Activated B cell treated with CpG ODN at 0.5 μM for 24 hours (primary cell): ENCODE results near the gene COL16A1. TPM values are rescaled to one million over a fixed set of nuclear protein-coding genes. Genes with fewer than 3 reads are reported as not detected.

Source experiments
- ATAC-seq: fragments of 200-7000 bp; cut with Tn5 transposase; one replicate; pipeline ENCODE4 v1.10.0; 2021; ENCODE audit warnings: low read depth, mild to moderate bottlenecking, moderate library complexity
- CTCF ChIA-PET: fragments of 350-600 bp; sonication (Branson Sonifier 250); formaldehyde crosslinking; loops from one replicate; lab custom pipeline; 2021; ENCODE audit warnings: antibody characterized with exemption; lab: Charles Lee
- POLR2A ChIA-PET: fragments of 350-600 bp; sonication (Branson Sonifier 250); formaldehyde crosslinking; loops from one replicate; lab custom pipeline; 2021; ENCODE audit warnings: antibody characterized with exemption; lab: Charles Lee
- DNase-seq: peaks from one replicate; pipeline ENCODE4 v3.0.0; 2022
- H3K27ac Mint-ChIP-seq: one replicate; pipeline ENCODE4 v1.8.0; 2020; ENCODE audit warnings: mixed read lengths
- H3K27me3 Mint-ChIP-seq: one replicate; pipeline ENCODE4 v1.8.0; 2021; ENCODE audit warnings: mixed read lengths
- H3K36me3 Mint-ChIP-seq: one replicate; pipeline ENCODE4 v1.8.0; 2021; ENCODE audit warnings: low read depth, mixed read lengths
- H3K4me1 Mint-ChIP-seq: one replicate; pipeline ENCODE4 v1.8.0; 2021; ENCODE audit warnings: mixed read lengths
- H3K4me3 Mint-ChIP-seq: one replicate; pipeline ENCODE4 v1.8.0; 2020; ENCODE audit warnings: mild to moderate bottlenecking, mixed read lengths
- H3K9me3 Mint-ChIP-seq: one replicate; pipeline ENCODE4 v1.8.0; 2020; ENCODE audit warnings: mixed read lengths
- intact Hi-C: fragments of 100-400 bp; cut with micrococcal nuclease; formaldehyde crosslinking; loops from one replicate; pipeline ENCODE4 v1.15.1; 2024
- total RNA-seq: library from RNA; stranded (reverse); gene quantifications from 2 replicates; pipeline ENCODE4 v1.2.3, GENCODE V29; 2022
- TF ChIP-seq, protein P1 (sequence below): fragments of 200-600 bp; IDR thresholded peaks from one replicate; pipeline ENCODE4 v1.8.0; 2022; ENCODE audit warnings: antibody characterized with exemption, mild to moderate bottlenecking

Gene COL16A1
- total RNA-seq, 1 donor from 2014 or later = 0.31 TPM

DNA sequence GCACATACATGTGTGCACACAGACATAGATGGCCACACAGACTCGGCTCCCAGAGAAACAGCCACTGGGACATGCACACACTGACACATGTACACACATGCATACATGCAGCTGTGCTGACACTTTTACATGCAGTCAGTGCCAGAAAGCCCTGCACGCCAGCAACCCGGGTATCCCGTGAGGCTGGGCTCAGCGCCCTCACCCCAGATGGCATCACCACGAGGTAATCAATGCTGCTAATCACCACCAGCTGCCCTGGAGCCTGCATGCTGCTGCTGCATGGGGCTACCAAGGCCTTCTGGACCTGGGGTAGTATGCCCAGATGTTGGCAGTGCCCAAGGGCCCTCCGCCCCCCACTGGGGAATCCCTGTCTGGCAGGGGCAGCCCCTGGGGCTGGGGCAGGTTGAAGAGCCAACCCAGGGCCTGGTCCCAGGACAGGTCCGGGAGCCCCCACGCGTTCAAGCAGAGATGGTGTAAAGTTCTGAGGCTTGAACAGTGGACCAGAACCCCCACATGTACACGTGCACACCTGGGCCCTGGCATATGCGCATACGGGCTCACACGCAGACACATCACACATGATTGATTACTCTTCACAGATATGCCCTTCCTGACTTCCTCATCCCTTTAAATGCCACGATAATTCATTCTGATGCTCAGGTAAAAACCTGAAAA is 2.7 kb upstream of the COL16A1 start:
- peaks cover 41% of the 10 kb centered on the region for H3K27me3 Mint-ChIP-seq
- TF ChIP-seq, protein P1, sequence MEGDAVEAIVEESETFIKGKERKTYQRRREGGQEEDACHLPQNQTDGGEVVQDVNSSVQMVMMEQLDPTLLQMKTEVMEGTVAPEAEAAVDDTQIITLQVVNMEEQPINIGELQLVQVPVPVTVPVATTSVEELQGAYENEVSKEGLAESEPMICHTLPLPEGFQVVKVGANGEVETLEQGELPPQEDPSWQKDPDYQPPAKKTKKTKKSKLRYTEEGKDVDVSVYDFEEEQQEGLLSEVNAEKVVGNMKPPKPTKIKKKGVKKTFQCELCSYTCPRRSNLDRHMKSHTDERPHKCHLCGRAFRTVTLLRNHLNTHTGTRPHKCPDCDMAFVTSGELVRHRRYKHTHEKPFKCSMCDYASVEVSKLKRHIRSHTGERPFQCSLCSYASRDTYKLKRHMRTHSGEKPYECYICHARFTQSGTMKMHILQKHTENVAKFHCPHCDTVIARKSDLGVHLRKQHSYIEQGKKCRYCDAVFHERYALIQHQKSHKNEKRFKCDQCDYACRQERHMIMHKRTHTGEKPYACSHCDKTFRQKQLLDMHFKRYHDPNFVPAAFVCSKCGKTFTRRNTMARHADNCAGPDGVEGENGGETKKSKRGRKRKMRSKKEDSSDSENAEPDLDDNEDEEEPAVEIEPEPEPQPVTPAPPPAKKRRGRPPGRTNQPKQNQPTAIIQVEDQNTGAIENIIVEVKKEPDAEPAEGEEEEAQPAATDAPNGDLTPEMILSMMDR = no peak
- CTCF ChIA-PET = no interaction called here
- ATAC-seq (peak; percentile 33), DNase-seq (no peak)
- peaks cover 39% of the 10 kb centered on the region for H3K4me1 Mint-ChIP-seq
- H3K4me3 Mint-ChIP-seq = no peak overlapping the region
- no peaks in the 10 kb centered on the region for H3K9me3 Mint-ChIP-seq
- intact Hi-C loops = no loop called here
- POLR2A ChIA-PET = no interaction called here
- H3K27ac Mint-ChIP-seq = no peak overlapping the region
- no peaks in the 10 kb centered on the region for H3K36me3 Mint-ChIP-seq

DNA sequence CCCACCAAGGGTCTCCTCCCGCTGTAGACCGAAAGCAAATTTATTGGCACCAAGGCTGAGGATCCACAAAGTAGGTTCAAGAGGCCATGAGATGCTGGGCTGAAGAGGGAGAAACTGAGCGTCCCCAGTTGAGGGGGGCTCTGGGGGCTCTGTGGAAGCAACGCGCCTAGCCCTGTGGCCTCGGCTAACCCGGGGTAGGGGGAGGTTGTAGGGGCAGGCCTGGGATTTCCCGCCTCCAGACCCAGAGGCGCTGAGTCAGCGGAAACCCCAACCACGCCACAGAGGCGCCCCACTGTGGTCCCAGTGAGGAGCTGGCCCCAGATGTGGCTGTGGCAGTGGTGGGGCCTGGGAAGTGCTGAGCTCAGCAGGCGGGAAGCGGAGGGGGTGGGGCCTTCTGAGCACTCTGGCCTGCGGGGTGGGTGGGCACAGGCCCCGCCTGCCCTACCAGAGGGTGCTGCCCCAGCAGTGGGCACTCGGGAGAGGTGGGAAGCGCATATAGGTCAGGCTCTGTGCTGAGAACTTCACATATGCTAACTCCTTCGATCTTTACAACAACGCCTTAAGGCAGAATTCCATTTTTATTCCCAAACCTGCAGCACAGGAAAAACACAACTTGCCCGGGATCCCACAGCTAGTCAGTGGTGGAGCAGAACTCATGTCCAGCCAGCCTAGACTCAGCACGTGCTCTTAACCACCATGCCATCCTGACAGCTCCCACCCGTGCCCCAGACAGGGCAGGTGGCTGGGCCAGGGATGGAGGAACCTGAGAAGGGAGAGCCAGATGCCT is 1.5 kb upstream of the COL16A1 start:
- intact Hi-C loops = loop anchor here (2.0 kb wide), 1 partner anchor 40 kb away; no protein-coding TSS in a partner anchor
- peak; percentile 76 for ATAC-seq
- peak; percentile 27 for DNase-seq
- peaks cover 39% of the 10 kb centered on the region for H3K4me1 Mint-ChIP-seq
- TF ChIP-seq, protein P1 = no peak
- H3K36me3 Mint-ChIP-seq = no peaks in the 10 kb centered on the region
- ChIA-PET CTCF (interaction anchor here (1.0 to 1.9 kb wide), 4 partner anchors 10 to 84 kb away, joined by 3 to 6 read pairs (median 4); no protein-coding TSS in a partner anchor), POLR2A (interaction anchor here (0.8 to 1.4 kb wide), 4 partner anchors 10 to 84 kb away, joined by 3 to 5 read pairs (median 3); partner anchors contain the start of gene PEF1)
- peaks cover 44% of the 10 kb centered on the region for H3K27me3 Mint-ChIP-seq
- H3K9me3 Mint-ChIP-seq = no peaks in the 10 kb centered on the region
- no peak overlapping the region for H3K27ac Mint-ChIP-seq
- H3K4me3 Mint-ChIP-seq = peak overlapping the region; percentile 49

DNA sequence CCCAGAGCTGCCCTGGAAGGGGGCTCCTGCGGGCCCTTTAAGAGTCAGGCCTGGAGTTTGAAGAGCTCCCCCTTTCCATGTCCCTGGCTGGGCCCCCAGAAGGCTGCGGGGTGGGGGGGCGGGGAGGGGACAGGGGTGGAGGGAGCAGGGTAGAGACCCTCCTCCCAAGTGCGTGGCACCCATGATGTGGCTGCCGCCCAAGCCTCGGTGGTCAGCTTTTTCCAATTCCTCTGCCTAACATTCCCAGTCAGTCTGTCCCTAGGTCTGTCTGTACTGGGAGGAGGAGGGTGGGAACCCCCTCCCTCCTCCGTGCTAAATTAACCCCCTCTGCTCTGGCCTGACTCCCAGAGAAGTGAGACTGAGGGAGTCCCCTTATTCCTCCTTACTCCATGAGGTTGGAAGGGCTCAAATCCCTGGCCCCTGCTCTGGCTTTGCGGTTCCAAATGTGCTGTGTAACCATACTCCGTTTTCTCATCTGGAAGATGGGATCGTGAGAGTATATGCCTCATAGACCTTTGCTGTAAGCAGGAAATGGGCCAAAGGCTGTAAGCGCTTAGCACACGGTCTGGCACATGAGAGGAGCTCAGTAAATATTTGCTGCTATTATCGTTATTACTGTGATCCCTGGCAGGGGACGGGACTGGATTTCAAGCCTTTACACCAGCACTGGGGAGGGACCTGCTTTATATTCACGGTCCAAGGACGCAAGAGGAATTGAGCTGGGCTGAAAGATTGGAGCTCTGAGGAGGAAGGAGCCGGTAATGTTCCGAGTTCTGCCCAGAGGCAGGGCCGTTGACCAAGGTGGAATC is 658 bp upstream of the COL16A1 start:
- Mint-ChIP-seq H3K27ac (no peak overlapping the region), H3K4me3 (peak overlapping the region; percentile 49)
- DNase-seq = no peak

DNA sequence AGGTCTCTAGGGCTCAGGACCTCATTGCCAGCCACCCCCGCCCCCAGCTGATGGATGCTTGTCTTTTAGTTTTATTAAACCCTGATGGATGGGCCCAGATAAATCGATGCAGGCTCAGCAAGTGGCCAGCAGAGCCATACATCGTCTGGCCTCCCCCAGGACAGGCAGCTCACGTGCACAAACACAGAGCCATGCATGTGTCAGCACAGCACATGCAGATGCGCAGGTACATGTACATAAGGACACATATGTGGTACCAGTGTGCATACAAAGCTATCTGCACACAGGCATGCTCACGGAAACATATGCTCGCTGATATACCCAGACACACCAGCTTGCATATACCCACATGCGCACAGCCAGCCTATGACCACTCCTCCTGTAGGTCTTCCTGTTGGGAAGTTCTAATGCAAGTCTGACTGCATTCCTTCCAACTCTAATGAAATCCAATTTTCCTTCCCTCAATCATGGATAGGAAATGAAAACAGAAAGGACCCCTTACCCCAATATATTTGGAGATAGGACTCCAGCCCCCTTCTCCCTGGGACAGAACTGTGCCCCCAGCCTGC is 897 bp downstream of the COL16A1 start:
- Mint-ChIP-seq H3K27me3 (peaks cover 33% of the 10 kb centered on the region), H3K4me1 (peaks cover 44% of the 10 kb centered on the region), H3K27ac (no peak overlapping the region), H3K36me3 (no peaks in the 10 kb centered on the region), H3K9me3 (no peaks in the 10 kb centered on the region), H3K4me3 (no peak overlapping the region)
- intact Hi-C loops = no loop called here
- ATAC-seq (no peak), DNase-seq (no peak)
- TF ChIP-seq, protein P1 = no peak
- ChIA-PET CTCF (interaction anchor here (1.0 kb wide), 1 partner anchor 84 kb away, joined by 3 read pairs; no protein-coding TSS in a partner anchor), POLR2A (interaction anchor here (0.6 to 0.7 kb wide), 2 partner anchors 58 to 420 kb away, joined by 3 read pairs; partner anchors contain the start of gene PEF1)

More for the DNA sequence above, 658 bp upstream of the COL16A1 start:
- no peaks in the 10 kb centered on the region for H3K9me3 Mint-ChIP-seq
- TF ChIP-seq, protein P1 = no peak
- intact Hi-C loops = loop anchor here (2.0 kb wide), 1 partner anchor 40 kb away; no protein-coding TSS in a partner anchor
- peaks cover 43% of the 10 kb centered on the region for H3K4me1 Mint-ChIP-seq
- peaks cover 42% of the 10 kb centered on the region for H3K27me3 Mint-ChIP-seq
- ChIA-PET POLR2A (interaction anchor here (0.6 to 1.4 kb wide), 5 partner anchors 11 to 257 kb away, joined by 3 to 15 read pairs (median 3); partner anchors contain the start of gene PEF1), CTCF (interaction anchor here (1.0 to 1.9 kb wide), 5 partner anchors 11 to 85 kb away, joined by 3 to 6 read pairs (median 4); no protein-coding TSS in a partner anchor)
- H3K36me3 Mint-ChIP-seq = no peaks in the 10 kb centered on the region
- no peak for ATAC-seq
